SK-N-MC (cell line): ENCODE results near the gene KRTAP1-1.

Source experiments
- EZH2 ChIP-seq: fragments of 200-600 bp; sonication (generic); IDR thresholded peaks from one replicate; pipeline ENCODE4 v1.6.1; 2017; ENCODE audit warnings: antibody characterized with exemption
- POLR2AphosphoS5 ChIP-seq: IDR thresholded peaks from 2 replicates; pipeline ENCODE4 v1.6.1; 2012; ENCODE audit warnings: mild to moderate bottlenecking, low read depth, low read length, borderline replicate concordance

DNA sequence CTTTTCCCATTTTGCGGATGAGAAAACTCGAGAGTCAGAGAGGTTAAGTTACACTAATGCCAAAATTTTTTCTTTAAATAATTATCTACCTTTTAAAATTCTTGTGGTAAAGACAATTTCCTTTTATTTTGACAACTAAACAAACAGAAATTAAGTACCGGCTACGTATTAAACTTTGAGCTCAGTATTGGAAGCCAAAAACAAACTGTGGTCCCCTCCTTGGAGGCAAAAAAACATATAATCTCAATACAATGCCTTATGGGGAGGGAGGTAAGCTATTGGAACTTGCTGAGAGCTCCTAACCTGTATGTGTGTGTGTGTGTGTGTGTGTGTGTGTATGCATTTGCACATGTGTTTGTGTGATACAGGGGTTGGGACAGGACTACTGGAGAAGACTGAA, 22.2 kb upstream of the KRTAP1-1 start:
- TF ChIP-seq EZH2 (no peak), POLR2AphosphoS5 (no peak)
